ENCODE data around the gene ZIK1. TPM values are rescaled to one million over a fixed set of nuclear protein-coding genes. Genes with fewer than 3 reads are reported as not detected.

The ZIK1 gene
- total and polyA plus RNA-seq, 2 of the 8 experiments (the other 6 are each of a cell fraction or from before 2014, with no cell fraction given) = 19.4 to 36.5 TPM

GRCh38 chr19:57620673-57621348, 36.9 kb downstream of the ZIK1 start:
- H3K23me2 ChIP-seq (ENCODE audit: low read depth, low read length) = no peaks in the 10 kb centered on the region
- H3K36me3 ChIP-seq (ENCODE audit: control insufficient read depth in 2 of 4, insufficient read depth in 4 of 4, low read length in 3 of 4) = peaks cover 60 to 90% (median 81%) of the 10 kb centered on the region in 4 experiments
- peaks cover 50 to 80% of the 10 kb centered on the region in 2 experiments for H3K79me2 ChIP-seq (ENCODE audit: control insufficient read depth in 1 of 2, insufficient read depth in 2 of 2, low read length in 2 of 2)
- TF ChIP-seq ASH2L (IDR thresholded peaks at IDR 0.05; ENCODE audit: low read length) (no peak), RNF2 (IDR thresholded peaks at IDR 0.05; ENCODE audit: borderline replicate concordance, low read depth, low read length, missing control alignments, poor library complexity, severe bottlenecking) (no peak), SRF (IDR thresholded peaks at IDR 0.05; ENCODE audit: low read depth, low read length) (no peak), CHD2 (IDR thresholded peaks at IDR 0.05; ENCODE audit: low read length) (no peak), CBX5 (IDR thresholded peaks at IDR 0.05; ENCODE audit: low read depth, low read length) (0 out of 2 replicates have a peak, but pooled peaks have one; percentile 8), KDM5A (IDR thresholded peaks at IDR 0.05; ENCODE audit: low read length) (no peak), TBP (IDR thresholded peaks at IDR 0.05; ENCODE audit: low read depth, low read length) (no peak), BACH1 (IDR thresholded peaks at IDR 0.05; ENCODE audit: low read length) (0 out of 2 replicates have a peak, but pooled peaks have one; percentile 10), PHF8 (conservative IDR thresholded peaks at IDR 0.05; ENCODE audit: low read depth, low read length) (no peak), GTF2F1 (IDR thresholded peaks at IDR 0.05; ENCODE audit: borderline replicate concordance, low read depth, low read length) (peak; percentile 47; the same call in 1 of the 2 replicates), KDM1A (IDR thresholded peaks at IDR 0.05; ENCODE audit: borderline replicate concordance, low read length) (peak; percentile 70; the same call in 1 of the 2 replicates), MAX (IDR thresholded peaks at IDR 0.05) (no peak)

More at GRCh38 chr19:57620673-57621348, 36.9 kb downstream of the ZIK1 start:
- ChIA-PET CTCF (ENCODE audit: partially characterized antibody) (interaction anchor here (1.2 kb wide), 1 partner anchor 117 kb away, joined by 3 read pairs; no protein-coding TSS in a partner anchor), POLR2A (ENCODE audit: partially characterized antibody) (interaction anchor here (1.6 to 3.6 kb wide), 3 partner anchors 12 to 28 kb away, joined by 3 to 17 read pairs (median 4); partner anchors contain the start of genes ZNF211 and ZNF530)
- Histone ChIP-seq H3K4ac (replicated peaks; ENCODE audit: insufficient read length, low read depth, low read length) (no peak overlapping the region), H4K5ac (ENCODE audit: insufficient read length, low read depth, low read length) (no peak overlapping the region), H2BK5ac (ENCODE audit: low read depth, low read length) (no peak overlapping the region), H4K91ac (replicated peaks; ENCODE audit: insufficient read length, low read length) (no peak overlapping the region), H2BK15ac (ENCODE audit: low read length) (no peak overlapping the region), H2AFZ (ENCODE audit: low read length) (no peak overlapping the region), H2AK5ac (ENCODE audit: low read depth, low read length) (no peak overlapping the region), H3K9ac (replicated peaks in 1 of 4; ENCODE audit: extremely low read depth in 1 of 4, low read depth in 3 of 4, low read length in 3 of 4) (no peak overlapping the region), H4K8ac (ENCODE audit: extremely low read depth, insufficient read depth, low read length) (no peak overlapping the region), H2BK120ac (replicated peaks; ENCODE audit: low read depth, low read length) (no peak overlapping the region), H3K4me3 (ENCODE audit: extremely low read depth in 1 of 4, insufficient read depth in 2 of 4, low read depth in 3 of 4, low read length in 4 of 4) (peak overlapping the region in 2 of 4 experiments; percentile 4 to 35; a peak in 3 of 8 replicates), H3K56ac (replicated peaks; ENCODE audit: insufficient read length, low read depth, low read length) (no peak overlapping the region), H3K23ac (ENCODE audit: insufficient read length) (no peak overlapping the region), H3K9me3 (ENCODE audit: insufficient read depth in 2 of 2, low read depth in 1 of 2, low read length in 1 of 2) (peaks cover 75 to 77% of the 10 kb centered on the region in 2 experiments), H3K4me2 (ENCODE audit: insufficient read depth in 1 of 2, low read depth in 2 of 2, low read length in 2 of 2) (no peak overlapping the region), H3K4me1 (replicated peaks in 1 of 4; ENCODE audit: control insufficient read depth in 3 of 4, insufficient read depth in 4 of 4, low read length in 3 of 4) (no peaks in the 10 kb centered on the region), H3K18ac (ENCODE audit: extremely low read depth, low read length) (no peak overlapping the region), H3K14ac (ENCODE audit: insufficient read length) (no peak overlapping the region), H4K20me1 (replicated peaks in 1 of 2; ENCODE audit: control insufficient read depth in 1 of 2, insufficient read depth in 2 of 2, low read length in 2 of 2) (no peaks in the 10 kb centered on the region), H3K27ac (ENCODE audit: low read depth, low read length) (no peak overlapping the region), H3K27me3 (replicated peaks in 1 of 4; ENCODE audit: control insufficient read depth in 3 of 4, extremely low read depth in 1 of 4, insufficient read depth in 3 of 4, low read length in 3 of 4) (no peaks in the 10 kb centered on the region), H3K79me1 (ENCODE audit: low read depth, low read length) (peaks cover 19% of the 10 kb centered on the region), H2BK20ac (ENCODE audit: low read length) (no peak overlapping the region), H2BK12ac (ENCODE audit: low read depth, low read length) (no peak overlapping the region)
- FAIRE-seq (no peak), DNase-seq (ENCODE audit: low read depth in 1 of 2, low spot score in 2 of 2) (no peak)
- 95% methylated on average over 10 of the region's 10 CpGs; no CpG with 5 or more reads in 1 of the 2 experiments for WGBS, 2 experiments (ENCODE audit: extremely low coverage in 1 of 2, insufficient coverage in 1 of 2, insufficient read length in 1 of 2, insufficient replicate concordance in 2 of 2, low coverage in 1 of 2, low lambda C conversion rate in 2 of 2, missing lambda C conversion rate in 1 of 2)

Measured in H1 (cell line).